DOHH2 (cell line): Measurements from ENCODE around the gene PRKAR1B.

Experiments
- H3F3A ChIP-seq: fragments of 200-600 bp; sonication (generic), shearing (Covaris generic); 2 replicates; pipeline ENCODE4 v1.6.0; 2016; ENCODE audit warnings: antibody characterized with exemption, mild to moderate bottlenecking; ENCODE audit not compliant: control insufficient read depth, insufficient read depth
- H3K27ac ChIP-seq: fragments of 200-600 bp; sonication (generic); 2 replicates; pipeline ENCODE4 v1.5.1; 2014; ENCODE audit warnings: low read depth, mild to moderate bottlenecking, low read length, moderate library complexity
- H3K27me3 ChIP-seq: fragments of 200-600 bp; sonication (generic); 2 replicates; pipeline ENCODE4 v1.6.1; 2014; ENCODE audit warnings: mild to moderate bottlenecking, low read length, mixed read lengths; ENCODE audit not compliant: control insufficient read depth
- H3K36me3 ChIP-seq: fragments of 200-600 bp; sonication (generic); 2 replicates; pipeline ENCODE4 v1.6.1; 2014; ENCODE audit warnings: mild to moderate bottlenecking, low read length, moderate library complexity, mixed read lengths; ENCODE audit not compliant: control insufficient read depth
- H3K4me1 ChIP-seq: fragments of 200-600 bp; sonication (generic); 2 replicates; pipeline ENCODE4 v1.6.1; 2014; ENCODE audit warnings: mild to moderate bottlenecking, low read length, mixed read lengths; ENCODE audit not compliant: control insufficient read depth
- H3K4me2 ChIP-seq: fragments of 200-600 bp; sonication (generic); 2 replicates; pipeline ENCODE4 v1.6.0; 2014; ENCODE audit warnings: mild to moderate bottlenecking, low read length, moderate library complexity
- H3K4me3 ChIP-seq: fragments of 200-600 bp; sonication (generic); 2 replicates; pipeline ENCODE4 v1.5.1; 2014; ENCODE audit warnings: mild to moderate bottlenecking, low read length, mixed read lengths
- H3K79me2 ChIP-seq: fragments of 200-600 bp; sonication (generic); 2 replicates; pipeline ENCODE4 v1.6.1; 2014; ENCODE audit warnings: mild to moderate bottlenecking, low read length, mixed read lengths; ENCODE audit not compliant: control insufficient read depth
- H3K9me2 ChIP-seq: fragments of 200-600 bp; sonication (generic); replicated peaks from 2 replicates; pipeline ENCODE4 v1.6.1; 2014; ENCODE audit warnings: mild to moderate bottlenecking, low read length, mixed read lengths; ENCODE audit not compliant: control insufficient read depth
- H3K9me3 ChIP-seq: fragments of 200-600 bp; sonication (generic); 2 replicates; pipeline ENCODE4 v1.6.1; 2014; ENCODE audit warnings: antibody characterized with exemption, low read length, mixed read lengths; ENCODE audit not compliant: control insufficient read depth, insufficient read depth
- H4K20me1 ChIP-seq: fragments of 200-600 bp; sonication (generic); 2 replicates; pipeline ENCODE4 v1.6.0; 2014; ENCODE audit warnings: low read depth, mild to moderate bottlenecking, antibody characterized with exemption, low read length, moderate library complexity; ENCODE audit not compliant: control insufficient read depth, insufficient read depth
- EZH2phosphoT487 ChIP-seq: fragments of 200-600 bp; sonication (generic); IDR thresholded peaks from 2 replicates; pipeline ENCODE4 v1.6.1; 2017; ENCODE audit warnings: borderline replicate concordance, mild to moderate bottlenecking, antibody characterized with exemption, low read length, moderate library complexity, mixed read lengths
- TF ChIP-seq, protein P1 (sequence below): fragments of 200-600 bp; sonication (generic); IDR thresholded peaks from one replicate; pipeline ENCODE4 v1.5.1; 2014; ENCODE audit warnings: antibody characterized with exemption, mild to moderate bottlenecking, low read depth, low read length; ENCODE audit not compliant: poor library complexity, severe bottlenecking

PRKAR1B gene

DNA sequence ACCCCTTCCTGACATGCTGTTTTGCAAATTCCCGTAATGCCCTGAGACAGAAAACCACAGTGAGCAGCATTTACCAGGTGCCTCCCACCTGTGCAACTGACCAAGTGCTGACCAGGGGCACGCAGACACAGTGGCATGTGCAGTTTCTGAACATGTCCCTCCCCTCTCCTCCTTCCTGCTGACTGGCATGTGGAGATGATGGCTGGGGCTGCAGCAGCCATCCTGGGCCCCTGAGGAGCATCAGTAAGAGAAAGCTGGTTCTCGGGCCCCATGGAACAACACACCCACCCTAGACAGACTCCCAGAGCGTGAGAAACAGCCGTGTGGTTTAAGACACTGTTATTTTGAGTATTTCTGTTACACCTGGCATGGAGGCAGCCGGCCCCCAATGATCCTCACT, 141.2 kb downstream of the PRKAR1B start:
- Histone ChIP-seq H3K9me2 (no peaks in the 10 kb centered on the region), H3K9me3 (peaks cover 26% of the 10 kb centered on the region; the same call in 1 of the 2 replicates), H3F3A (no peaks in the 10 kb centered on the region), H3K4me2 (no peak overlapping the region), H4K20me1 (no peaks in the 10 kb centered on the region), H3K79me2 (no peaks in the 10 kb centered on the region), H3K36me3 (peaks cover 79% of the 10 kb centered on the region), H3K4me1 (no peaks in the 10 kb centered on the region), H3K4me3 (no peak overlapping the region), H3K27ac (no peak overlapping the region), H3K27me3 (no peaks in the 10 kb centered on the region)
- TF ChIP-seq EZH2phosphoT487, result no peak
- TF ChIP-seq, protein P1, sequence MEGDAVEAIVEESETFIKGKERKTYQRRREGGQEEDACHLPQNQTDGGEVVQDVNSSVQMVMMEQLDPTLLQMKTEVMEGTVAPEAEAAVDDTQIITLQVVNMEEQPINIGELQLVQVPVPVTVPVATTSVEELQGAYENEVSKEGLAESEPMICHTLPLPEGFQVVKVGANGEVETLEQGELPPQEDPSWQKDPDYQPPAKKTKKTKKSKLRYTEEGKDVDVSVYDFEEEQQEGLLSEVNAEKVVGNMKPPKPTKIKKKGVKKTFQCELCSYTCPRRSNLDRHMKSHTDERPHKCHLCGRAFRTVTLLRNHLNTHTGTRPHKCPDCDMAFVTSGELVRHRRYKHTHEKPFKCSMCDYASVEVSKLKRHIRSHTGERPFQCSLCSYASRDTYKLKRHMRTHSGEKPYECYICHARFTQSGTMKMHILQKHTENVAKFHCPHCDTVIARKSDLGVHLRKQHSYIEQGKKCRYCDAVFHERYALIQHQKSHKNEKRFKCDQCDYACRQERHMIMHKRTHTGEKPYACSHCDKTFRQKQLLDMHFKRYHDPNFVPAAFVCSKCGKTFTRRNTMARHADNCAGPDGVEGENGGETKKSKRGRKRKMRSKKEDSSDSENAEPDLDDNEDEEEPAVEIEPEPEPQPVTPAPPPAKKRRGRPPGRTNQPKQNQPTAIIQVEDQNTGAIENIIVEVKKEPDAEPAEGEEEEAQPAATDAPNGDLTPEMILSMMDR, result no peak

GRCh38 chr7:585229-585711, 141.8 kb downstream of the PRKAR1B start:
- H3K27me3 ChIP-seq, result no peaks in the 10 kb centered on the region
- TF ChIP-seq, protein P1, result no peak
- no peak for TF ChIP-seq EZH2phosphoT487
- H3K4me3 ChIP-seq, result no peak overlapping the region
- no peaks in the 10 kb centered on the region for H4K20me1 ChIP-seq
- peaks cover 74% of the 10 kb centered on the region for H3K36me3 ChIP-seq
- no peak overlapping the region for H3K4me2 ChIP-seq
- H3K9me3 ChIP-seq, result peaks cover 24% of the 10 kb centered on the region; the same call in 1 of the 2 replicates
- H3F3A ChIP-seq, result no peaks in the 10 kb centered on the region
- H3K27ac ChIP-seq, result no peak overlapping the region
- H3K79me2 ChIP-seq, result no peaks in the 10 kb centered on the region
- H3K4me1 ChIP-seq, result no peaks in the 10 kb centered on the region
- H3K9me2 ChIP-seq, result no peaks in the 10 kb centered on the region

DNA sequence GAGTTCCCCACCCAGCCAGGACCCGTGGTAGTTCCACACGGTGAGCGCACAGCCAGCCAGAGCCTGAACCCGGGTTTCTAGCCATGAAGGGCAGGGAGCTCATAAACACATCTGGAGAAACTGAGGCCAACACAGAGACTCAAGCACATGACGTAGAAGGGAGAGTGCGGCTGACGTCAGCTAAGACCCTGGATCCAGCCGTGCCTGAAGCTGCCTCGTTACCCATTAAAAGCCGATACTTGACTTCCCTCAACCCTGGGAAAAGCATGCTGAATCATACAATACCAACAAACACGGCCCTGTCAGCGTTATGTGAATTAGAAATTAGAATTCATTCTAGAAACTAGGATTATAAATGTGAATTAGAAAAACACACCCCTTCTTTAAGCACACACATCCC, 142.3 kb downstream of the PRKAR1B start:
- H3K27ac ChIP-seq, result no peak overlapping the region
- TF ChIP-seq, protein P1, result no peak
- no peak for TF ChIP-seq EZH2phosphoT487
- no peaks in the 10 kb centered on the region for H4K20me1 ChIP-seq
- no peaks in the 10 kb centered on the region for H3K79me2 ChIP-seq
- no peaks in the 10 kb centered on the region for H3K9me2 ChIP-seq
- no peaks in the 10 kb centered on the region for H3F3A ChIP-seq
- peaks cover 20% of the 10 kb centered on the region; the same call in 1 of the 2 replicates for H3K9me3 ChIP-seq
- H3K4me3 ChIP-seq, result no peak overlapping the region
- H3K4me2 ChIP-seq, result no peak overlapping the region
- H3K27me3 ChIP-seq, result no peaks in the 10 kb centered on the region
- H3K36me3 ChIP-seq, result peaks cover 69% of the 10 kb centered on the region
- H3K4me1 ChIP-seq, result no peaks in the 10 kb centered on the region
